GM12873 (cell line): ENCODE measurements around the gene MKNK2.

Source experiments
- CTCF ChIP-seq: IDR thresholded peaks from 2 replicates; pipeline ENCODE4 v1.5.1; 2012; ENCODE audit warnings: low read depth, mild to moderate bottlenecking, moderate library complexity, low read length, control low read depth; ENCODE audit not compliant: insufficient read depth; ENCODE audit errors: missing control alignments

Gene MKNK2

GRCh38 chr19:1991018-1991913 lies 59.8 kb downstream of the MKNK2 start:
- no peak for TF ChIP-seq CTCF

GRCh38 chr19:1990230-1991017 lies 60.6 kb downstream of the MKNK2 start:
- no peak for TF ChIP-seq CTCF

- TF ChIP-seq CTCF = no peak
These were observed 61.4 kb downstream of the MKNK2 start for GRCh38 chr19:1989513-1990229.
